ENCODE results near the gene CCR2. TPM values are rescaled to one million over a fixed set of nuclear protein-coding genes. Genes with fewer than 3 reads are reported as not detected.
"Not testable (repeated sequence)": the region's sequence is repeated elsewhere in the genome, so short reads cannot be mapped to it uniquely, and the experiment has no call there.

The CCR2 gene
- total RNA-seq, 1 experiment from 2014 or later: not detected

- DNase-seq (ENCODE audit: extremely low read depth, low read depth): no peak
These were observed 46.3 kb downstream of the CCR2 start for GRCh38 chr3:46400000-46400734.

GRCh38 chr3:46400846-46401245 lies 46.9 kb downstream of the CCR2 start:
- DNase-seq (ENCODE audit: extremely low read depth, low read depth): no peak

- DNase-seq (ENCODE audit: extremely low read depth, low read depth): no peak
These were observed 47.7 kb downstream of the CCR2 start for GRCh38 chr3:46401579-46401978.

GRCh38 chr3:46402902-46403301 lies 49.0 kb downstream of the CCR2 start:
- not testable (repeated sequence) for DNase-seq (ENCODE audit: extremely low read depth, low read depth)

GRCh38 chr3:46405301-46406019 lies 51.5 kb downstream of the CCR2 start:
- no peak for DNase-seq (ENCODE audit: extremely low read depth, low read depth)

DNA sequence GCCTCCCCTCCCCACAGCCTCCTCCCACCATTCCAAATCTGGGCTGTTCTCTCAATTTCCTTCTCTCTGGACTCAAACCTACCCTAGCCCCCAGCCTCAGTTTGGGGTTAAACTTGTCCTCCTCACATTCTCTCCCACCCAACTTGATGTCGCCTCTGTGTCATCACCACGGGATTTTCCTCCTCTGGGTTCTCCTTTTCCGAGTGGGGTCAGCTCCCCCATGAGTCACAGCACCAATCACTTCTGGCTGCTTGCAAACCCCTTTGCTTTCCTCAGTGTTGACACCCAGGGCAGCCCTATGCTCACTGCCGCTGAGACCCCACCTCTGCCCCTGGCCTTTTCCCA lies 52.5 kb downstream of the CCR2 start:
- DNase-seq (ENCODE audit: extremely low read depth, low read depth): no peak

GRCh38 chr3:46406788-46407611 lies 53.1 kb downstream of the CCR2 start, which contains the start of the genes CCR5AS and CCRL2:
TSS of gene CCR5AS (minus strand) at chr3:46407066.
TSS of gene CCRL2 (plus strand) at chr3:46407259. CDS start at chr3:46408080, 821 bp downstream.
- no peak for DNase-seq (ENCODE audit: extremely low read depth, low read depth)

- DNase-seq (ENCODE audit: extremely low read depth, low read depth): no peak
These were observed 54.1 kb downstream of the CCR2 start for GRCh38 chr3:46407970-46408369.

GRCh38 chr3:46408853-46409252 lies 54.9 kb downstream of the CCR2 start:
- DNase-seq (ENCODE audit: extremely low read depth, low read depth): no peak

DNA sequence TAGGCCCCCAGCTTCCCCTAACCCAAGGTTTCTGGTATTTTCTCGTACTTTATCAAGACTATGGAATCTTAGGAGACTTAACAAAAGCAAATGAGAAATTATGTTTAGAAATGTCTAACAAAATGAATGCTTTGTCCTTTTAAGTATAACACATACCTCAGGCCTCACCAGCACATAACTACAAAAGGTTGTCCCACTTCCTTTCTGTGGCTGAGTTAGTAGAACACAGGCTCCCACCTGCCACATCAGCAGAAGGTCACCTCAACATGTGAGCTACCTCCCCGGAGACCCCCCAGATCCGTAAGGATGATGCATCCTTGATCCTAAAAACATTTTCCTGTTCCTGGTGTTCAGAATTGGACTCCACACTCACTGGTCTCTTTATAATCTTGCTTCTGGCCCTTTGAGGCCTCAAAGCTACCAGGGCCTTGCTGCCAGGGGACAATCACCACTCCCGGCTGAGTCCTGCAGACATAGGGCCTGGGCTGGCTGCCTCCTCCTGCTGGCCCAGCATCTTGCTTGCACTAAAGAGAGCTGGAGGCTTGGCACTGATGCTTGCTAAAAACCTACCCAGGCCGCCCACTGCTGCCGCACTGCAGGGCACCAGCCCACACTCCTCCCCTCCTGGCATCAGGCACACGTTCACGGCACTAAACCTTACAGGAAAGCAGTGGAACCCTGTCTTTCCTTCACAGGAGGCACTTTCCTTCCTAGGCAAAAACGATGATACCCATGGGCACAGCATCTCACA lies 56.0 kb downstream of the CCR2 start:
- DNase-seq (ENCODE audit: extremely low read depth, low read depth): no peak

Other genes starting within 250 kb of the CCR2 start
- 0.12 TPM in 2 replicates for gene CCR1, start 145.8 kb upstream of the CCR2 start, total RNA-seq (2014; rRNA removed; shearing (Covaris generic))
- not detected in 2 replicates for gene CCR3, start 111.7 kb upstream of the CCR2 start, total RNA-seq (2014; rRNA removed; shearing (Covaris generic))
- gene CCR5, start 16.8 kb downstream of the CCR2 start, total RNA-seq (2014; rRNA removed; shearing (Covaris generic)): 0.12 TPM in 1 of 2 replicates, not detected in the other
- gene CCRL2, start 53.1 kb downstream of the CCR2 start, total RNA-seq (2014; rRNA removed; shearing (Covaris generic)): not detected in 2 replicates
- not detected in 2 replicates for gene LTF, start 110.8 kb downstream of the CCR2 start, total RNA-seq (2014; rRNA removed; shearing (Covaris generic))
- not detected in 2 replicates for gene RTP3, start 143.9 kb downstream of the CCR2 start, total RNA-seq (2014; rRNA removed; shearing (Covaris generic))
- gene LRRC2, start 212.2 kb downstream of the CCR2 start, total RNA-seq (2014; rRNA removed; shearing (Covaris generic)): not detected in 2 replicates